T-helper 22 cell (primary cell): ENCODE results near the gene SMIM11.
"Not testable (repeated sequence)": the region's sequence is repeated elsewhere in the genome, so short reads cannot be mapped to it uniquely, and the experiment has no call there.

Experiments used
- DNase-seq: peaks from one replicate; pipeline ENCODE4 v3.0.0-alpha.2; 2020; ENCODE audit warnings: low read depth

The SMIM11 gene, protein sequence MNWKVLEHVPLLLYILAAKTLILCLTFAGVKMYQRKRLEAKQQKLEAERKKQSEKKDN

DNA sequence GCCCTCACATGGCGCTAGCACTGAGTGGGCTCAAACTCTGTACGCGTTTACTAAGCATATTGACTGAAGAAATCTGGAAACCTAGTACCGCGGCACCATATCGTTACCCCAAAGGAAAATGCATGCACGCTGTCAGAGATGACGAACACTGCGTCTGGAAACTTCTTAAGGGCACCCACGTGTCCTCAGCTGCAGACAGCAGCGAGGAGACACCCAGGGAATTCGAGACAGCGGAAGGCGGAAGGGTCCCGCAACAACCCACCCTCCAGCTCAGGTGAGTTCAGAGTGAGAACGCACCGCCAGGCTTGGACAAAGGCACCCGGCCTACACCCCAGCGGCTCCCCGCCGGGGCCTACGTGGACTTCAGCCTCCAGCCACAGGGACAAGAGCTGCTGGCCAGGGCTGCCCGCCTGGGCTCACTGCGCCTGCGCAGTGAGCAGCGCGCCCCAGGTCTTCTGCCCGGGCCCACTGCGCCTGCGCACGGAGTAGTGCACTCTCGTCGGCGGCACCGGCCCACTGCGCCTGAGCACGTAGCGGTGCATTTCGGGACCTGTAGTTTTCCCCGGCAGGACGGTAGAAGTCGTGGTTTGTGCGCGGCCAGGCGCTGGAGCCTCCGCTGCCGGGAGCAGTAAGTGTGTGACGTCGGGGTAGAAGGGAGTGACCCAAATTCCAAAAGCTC, at the start of gene SMIM11:
TSS of gene SMIM11 (plus strand) at position 568 of the 679 bp plus-strand sequence. CDS start 3,998 bp downstream, outside the sequence.
- not testable (repeated sequence) for DNase-seq

DNA sequence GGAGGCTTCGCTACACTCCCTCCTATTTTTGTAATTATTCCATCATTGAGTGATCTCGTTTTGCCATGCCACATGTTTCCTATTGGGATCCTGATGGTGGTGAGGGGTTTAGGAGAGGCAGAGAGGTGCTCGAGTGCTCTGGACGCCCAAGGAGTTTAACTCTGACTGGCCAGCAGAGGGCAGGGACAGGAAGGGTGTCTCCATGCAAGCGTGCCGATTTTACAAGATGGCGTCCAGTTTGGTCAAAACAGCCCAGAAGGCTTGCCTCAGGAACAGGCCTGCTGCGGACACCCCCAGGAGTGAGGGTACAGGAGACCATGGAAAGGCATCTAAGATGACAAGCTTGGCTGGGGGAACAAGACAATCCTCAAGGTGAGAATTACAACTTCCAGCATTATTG, 45.3 kb upstream of the SMIM11 start:
- no peak for DNase-seq

DNA sequence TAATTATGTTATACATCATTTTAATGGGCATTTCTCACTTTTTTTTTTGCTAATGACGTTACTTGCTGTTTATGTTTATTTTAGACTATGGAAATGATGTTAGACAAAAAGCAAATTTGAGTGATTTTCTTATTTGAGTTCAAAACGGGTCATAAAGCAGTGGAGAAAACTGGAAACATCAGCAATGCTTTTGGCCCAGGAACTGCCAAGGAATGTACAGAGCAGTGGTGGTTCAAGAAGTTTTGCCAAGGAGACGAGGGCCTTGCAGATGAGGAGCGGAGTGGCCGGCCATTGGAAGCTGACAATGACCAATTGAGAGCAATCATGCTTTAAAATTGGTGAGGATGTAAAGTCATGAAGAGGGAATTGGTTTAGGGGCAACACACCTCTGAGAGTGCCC, 43.6 kb upstream of the SMIM11 start:
- DNase-seq: no peak

DNA sequence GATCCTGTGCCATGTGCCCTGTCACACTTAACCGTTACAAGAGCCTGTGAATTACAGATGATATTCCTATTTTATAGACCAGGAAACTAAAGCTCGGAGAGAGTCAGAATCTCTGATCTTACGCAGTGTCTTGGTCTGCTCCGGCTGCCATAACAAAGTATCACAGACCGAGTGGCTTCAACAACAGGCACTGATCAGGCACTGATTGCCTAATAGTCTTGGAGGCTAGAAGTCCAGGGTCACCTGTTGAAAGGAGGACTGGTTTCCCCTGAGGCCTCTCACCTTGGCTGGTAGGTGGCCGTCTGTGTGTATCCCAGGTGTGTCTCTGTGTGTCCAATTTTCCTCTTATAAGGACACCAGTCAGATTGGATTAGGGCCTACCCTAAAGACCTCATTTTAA, 43.0 kb upstream of the SMIM11 start:
- DNase-seq: no peak

DNA sequence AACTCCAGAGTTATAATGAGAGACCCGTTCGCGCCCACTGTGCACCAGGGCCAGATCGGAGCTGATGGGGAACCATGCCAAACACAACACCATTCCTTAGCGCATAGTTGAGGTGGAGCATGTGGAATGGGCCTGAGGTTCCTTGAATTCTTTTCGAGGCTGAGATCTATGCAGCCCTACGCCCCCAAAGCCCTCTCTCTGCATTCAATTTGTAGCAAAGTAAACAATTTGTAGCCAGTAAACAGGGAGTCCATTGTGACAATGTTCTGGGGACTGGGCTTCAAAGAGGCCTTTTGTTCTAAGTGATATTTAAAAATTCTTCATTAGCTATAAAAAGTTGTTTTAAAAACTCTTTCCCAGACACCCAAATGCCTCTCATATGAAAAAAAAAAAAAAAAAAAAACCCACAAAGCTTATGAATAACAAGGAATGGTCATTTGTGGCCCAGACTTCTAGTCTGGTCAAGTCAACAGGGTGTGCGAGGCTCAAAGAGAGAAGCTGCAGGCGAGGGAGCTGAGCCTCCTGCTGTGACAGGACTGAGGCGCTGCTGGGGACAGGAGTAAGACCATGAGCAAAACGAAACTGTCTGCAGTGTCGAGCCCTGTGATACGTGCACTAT, 42.1 kb upstream of the SMIM11 start:
- DNase-seq: no peak

DNA sequence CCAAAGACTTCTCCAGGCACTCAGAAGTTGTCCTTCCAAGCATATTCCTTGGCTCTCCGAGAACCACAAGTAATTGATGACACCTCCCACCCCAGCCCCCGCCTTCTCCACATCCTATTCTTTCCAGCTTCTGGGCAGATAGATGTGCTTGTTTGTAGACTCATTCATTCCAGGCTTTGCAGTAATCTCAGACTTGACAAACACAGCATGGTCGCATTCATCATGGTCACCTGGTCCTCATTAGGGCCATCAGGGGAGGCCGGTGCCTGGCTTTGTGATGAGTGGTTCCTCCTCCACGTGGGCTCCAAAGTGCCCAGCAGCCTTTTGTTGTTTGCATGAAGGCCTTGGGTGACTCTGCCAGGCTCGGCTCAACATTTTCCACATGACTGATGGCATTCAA, 40.0 kb upstream of the SMIM11 start:
- no peak for DNase-seq

DNA sequence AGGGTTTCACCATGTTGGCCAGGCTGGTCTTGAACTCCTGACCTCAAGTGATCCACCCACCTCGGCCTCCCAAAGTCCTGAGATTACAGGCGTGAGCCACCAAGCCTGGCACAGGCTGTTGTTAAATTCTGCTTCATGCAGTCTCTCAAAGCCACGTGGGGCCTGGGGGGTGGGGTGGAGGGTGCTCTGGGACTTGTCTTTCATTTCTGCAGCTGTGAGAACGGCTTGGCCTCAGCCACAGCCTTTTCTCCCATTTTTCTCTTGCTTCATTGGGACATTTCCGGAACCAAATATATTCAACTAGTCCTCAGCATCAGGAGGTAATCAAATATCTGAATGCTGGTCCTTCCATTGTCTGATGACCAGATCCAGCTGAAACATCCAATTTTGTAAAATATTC, 39.1 kb upstream of the SMIM11 start:
- no peak for DNase-seq

DNA sequence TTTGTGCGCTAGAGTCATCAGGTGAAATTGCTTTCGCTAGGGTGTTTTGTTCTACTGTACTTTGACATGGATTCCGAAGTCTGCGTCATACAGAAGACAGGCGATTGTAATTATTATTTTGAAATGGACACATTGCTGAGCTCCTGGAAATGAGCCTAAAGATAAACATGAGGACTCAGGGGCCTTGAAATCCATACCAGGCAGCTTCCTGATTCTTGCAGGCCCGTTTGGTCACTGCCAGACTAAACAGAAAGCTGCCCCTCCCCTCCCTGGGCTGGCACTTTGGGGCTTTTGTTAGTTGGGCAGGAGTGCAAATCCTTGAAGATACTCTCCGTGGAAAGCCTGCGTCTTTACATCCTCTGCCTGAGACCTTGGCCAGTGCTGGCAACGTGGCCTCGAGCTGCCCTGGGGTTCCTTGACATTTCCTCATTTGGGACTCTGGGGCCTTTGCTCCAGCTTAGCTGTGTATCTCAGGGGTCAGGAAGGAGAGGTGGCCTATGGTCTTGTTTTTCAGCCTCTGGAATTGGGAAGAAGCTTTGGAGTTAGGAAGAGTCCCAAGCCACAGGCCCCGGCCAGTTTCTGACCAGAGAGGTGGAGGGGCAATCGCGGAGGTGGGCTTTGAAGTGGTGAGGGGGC, 38.4 kb upstream of the SMIM11 start:
- DNase-seq: no peak

DNA sequence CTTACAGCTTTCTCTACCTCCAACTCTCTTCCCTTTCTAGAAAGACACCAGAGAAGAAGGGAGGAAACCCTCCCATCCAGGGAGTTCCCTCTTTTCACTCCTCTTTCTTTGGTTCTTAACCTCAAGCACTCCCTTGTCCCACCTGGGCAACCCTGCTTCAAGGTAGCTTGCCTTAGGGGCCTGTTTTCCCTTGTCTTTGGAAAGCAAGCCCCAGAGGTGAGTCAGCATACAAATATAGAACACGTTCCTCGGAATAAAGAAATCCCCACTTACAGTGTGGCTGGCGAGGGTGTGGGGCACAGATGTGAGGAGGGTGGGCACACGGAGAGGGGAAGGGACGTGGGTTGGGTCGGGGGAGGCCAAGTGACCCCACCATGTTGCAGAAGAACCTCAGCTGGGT, 37.6 kb upstream of the SMIM11 start:
- no peak for DNase-seq

DNA sequence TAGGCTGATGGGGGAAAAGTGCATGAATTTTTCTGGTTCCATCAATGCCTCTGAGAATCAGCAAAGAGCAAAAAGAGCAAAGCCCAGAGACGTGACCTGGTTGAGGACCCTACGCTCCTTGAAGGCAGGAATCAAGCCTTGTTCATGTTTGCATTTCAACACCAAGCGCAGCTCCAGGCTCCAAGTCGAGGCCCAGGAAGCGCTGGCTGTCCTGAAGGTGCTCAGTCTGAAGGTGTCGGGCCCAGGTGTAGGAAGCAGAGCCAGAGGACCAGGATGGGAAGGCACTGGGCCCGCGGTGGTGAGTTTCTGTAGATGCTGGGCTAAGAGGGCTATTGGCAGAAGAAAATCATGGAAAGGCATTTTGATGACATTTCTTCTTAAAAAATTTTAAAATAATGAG, 37.1 kb upstream of the SMIM11 start:
- DNase-seq: no peak

DNA sequence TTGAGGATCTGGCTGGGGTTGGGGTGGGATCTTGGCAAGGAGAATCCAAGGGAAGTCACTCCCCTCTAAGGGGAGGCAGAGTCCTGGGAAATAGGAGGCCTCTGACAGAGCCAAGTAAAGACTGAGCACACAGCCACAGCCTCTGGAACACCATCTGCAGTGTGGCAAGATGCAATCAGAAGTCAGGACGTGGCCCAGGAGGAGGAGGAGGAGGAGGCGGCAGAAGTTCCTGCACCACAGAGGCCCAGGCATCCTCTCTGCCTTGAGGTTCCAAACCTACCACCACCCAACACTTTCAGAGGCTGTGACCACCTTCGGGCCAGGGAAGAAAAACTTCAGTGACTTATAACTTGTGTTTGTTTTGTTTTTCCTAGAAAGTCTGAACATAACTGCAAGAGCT, 35.2 kb upstream of the SMIM11 start:
- no peak for DNase-seq

DNA sequence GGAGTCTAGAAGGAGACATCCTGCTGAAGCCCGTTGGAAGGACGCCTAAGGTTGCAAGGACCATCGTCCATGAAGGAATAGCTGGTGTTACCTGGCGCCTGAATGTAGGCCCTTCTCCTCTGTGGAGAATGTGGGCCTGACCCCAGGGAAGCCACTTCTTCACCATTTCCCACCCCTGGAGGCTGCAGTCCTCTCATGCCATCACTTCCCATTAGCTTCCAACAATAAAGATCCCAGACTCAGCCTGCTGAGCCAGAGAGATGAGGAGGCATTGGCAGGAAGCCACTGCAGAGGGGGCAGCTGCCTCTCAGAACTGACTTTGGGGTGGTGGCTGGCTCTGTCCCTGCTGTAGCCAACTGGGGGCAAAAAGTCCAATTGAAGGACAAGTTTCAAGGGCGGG, 32.8 kb upstream of the SMIM11 start:
- no peak for DNase-seq

DNA sequence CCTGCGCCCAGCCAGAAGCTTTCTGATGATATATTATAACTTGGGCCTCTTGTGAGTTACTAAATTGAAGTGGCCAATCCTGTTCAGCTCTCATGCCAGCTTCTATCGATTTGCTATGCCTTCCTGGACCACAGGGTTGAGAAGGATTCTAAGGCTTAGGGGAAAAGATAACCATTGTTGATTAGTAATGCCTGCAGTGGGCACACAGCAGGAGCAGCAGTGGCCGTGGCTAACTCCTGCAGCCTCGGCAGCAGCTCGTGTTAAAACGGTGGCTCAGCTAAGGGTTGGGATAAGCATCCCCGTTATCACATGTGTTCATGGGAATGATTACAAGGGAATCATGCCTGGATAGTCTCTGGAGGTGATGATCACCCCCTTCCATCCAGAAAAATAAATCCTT, 32.0 kb upstream of the SMIM11 start:
- DNase-seq: no peak

DNA sequence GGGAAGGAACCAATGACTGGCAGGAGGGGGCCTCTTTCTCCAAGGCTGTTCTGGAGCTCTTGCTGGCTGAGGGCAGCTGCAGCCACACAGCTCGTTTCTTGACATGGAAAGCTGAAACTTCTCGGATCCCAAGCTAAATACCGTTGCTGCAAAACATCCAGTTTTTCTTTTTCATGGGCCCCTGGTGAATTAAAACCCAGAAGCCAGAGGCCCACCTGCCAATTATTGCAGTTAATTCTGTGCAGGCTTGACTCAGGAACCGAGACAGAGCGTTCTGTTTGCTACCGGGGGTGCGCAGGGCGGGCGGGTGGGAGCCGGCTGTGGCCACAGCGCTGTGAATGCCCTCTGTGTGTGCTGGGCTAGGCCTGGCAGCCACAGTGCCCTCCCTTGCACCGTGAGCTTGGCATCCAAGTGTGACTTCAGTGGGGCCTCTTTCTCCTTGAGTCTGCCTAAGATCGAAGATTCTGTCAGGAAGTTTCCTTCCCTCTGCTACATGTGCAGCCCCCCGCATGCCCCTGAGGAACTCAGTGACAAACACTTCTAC, 31.4 kb upstream of the SMIM11 start:
- no peak for DNase-seq

DNA sequence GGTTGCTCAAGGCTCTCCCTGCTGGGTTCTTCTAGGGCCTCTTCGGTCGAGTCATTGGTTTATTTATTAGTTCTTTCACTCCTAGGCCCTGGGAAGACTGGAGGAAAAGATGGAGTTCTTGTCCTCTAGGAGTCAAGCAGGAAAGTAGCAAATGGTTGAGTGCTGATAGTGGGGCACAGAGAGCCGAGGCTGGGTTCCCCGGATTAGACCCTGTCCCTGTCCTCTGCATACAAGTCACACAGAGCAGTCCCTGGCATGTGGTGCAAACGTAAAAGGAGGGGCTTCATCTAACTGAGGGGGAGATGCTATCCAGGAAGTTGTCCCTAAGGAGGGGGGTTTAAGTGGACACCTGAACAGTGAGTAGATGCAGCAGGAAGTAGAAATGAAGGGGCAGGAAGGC, 30.7 kb upstream of the SMIM11 start:
- no peak for DNase-seq

DNA sequence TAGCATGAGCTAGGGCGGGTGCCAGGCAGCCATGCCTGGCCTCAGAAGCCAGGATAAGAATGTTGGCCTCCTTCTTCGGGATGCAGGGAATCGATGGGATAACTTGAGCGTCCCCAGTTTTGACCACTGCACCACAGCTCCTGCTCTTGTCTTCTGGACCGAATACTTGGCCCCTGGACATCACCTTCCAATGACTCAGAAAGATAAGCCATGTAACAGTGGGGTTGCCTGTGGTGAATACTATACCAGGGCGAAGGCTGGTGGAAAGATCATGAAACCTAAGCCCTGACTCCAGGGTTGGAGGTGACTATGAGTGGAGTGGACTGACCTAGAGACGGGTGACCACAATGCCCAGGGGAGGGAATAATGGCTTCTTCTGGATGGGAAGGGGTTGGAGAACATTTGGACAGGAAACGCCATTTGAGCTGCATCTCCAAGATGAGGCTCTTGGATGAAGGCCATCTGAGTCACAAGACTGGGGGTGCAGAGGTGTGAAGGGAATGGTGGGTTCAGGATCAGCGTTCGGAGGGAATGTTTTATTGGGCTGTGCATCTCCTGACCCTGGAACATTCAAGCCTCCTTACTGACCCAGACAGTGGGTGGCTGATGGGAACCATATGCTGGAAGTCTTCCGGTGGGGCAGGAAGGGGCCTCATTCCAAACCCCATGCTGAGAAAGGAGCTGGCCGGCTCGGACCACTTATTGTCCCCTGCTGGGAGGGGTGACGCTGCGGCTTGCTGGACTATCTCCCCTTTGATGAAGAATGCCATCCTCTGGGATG, 30.0 kb upstream of the SMIM11 start:
- DNase-seq: no peak

DNA sequence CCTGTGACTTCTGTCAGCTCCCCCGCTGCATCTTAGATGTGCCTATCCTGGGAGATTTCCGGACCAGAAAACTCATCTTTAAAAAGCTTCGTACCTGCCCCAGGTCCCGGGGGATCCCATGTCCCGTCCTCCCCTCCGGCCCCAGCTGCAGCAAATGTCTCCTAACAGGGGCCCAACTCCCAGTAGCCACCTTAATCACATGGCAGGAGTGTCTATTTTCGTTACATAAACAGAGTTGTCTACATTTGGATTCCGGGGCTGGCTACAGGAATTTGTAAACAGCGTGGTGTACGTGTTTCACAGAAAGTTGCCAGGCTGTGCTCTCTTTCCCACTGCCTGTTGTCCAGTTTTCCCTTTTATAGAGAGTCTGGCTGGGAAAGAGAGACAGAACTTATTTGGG, 29.4 kb upstream of the SMIM11 start:
- no peak for DNase-seq

DNA sequence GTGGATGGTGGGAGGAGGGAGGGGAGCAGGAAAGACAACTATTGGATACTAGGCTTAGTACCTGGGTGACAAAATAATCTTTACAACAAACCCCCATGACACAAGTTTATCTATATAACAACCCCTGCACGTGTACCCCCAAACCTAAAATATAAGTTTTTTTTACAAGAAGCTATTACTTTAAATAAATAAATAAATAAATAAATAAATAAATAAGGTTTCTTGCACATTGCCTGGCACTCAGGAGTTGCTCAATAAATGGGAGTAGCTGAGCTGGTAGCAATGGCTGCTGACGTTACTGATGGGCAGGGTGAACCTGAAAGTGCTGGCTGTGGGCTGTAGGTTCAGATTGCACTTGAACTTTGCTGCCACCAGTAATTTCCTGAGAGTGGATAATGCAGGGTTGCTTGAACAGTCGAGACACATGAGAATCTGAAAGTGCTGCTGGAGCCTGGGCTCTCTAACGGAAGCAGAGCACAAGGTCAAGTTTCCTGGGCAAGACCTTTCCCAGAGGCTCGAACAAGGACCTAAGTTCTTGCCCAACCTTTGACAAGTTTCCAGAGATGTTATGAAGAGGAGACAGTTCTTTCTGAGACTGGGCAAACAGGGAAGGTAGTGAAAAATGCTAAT, 26.3 kb upstream of the SMIM11 start:
- DNase-seq: no peak

DNA sequence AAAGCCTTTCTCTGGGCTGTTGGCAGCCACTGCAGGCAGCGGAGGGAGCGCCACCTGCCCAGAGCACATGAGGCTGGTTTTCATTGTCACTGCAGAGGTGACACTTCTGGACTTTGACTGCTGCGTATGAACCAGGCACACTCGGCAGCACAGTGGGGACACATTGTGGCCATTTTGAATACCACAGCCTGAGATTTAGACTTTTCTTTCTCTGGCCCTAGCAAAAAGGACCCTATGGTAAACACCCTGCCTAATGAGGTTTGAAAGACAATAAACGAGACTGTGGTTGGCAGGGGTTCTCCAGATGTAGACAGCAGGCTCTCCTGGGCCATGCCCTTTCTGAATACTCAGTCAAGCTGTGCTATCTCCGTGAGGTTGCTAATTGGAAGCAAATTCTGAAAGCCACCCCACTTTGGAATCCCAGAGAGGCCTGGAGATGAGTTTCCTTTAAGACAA, 23.5 kb upstream of the SMIM11 start:
- DNase-seq: no peak

DNA sequence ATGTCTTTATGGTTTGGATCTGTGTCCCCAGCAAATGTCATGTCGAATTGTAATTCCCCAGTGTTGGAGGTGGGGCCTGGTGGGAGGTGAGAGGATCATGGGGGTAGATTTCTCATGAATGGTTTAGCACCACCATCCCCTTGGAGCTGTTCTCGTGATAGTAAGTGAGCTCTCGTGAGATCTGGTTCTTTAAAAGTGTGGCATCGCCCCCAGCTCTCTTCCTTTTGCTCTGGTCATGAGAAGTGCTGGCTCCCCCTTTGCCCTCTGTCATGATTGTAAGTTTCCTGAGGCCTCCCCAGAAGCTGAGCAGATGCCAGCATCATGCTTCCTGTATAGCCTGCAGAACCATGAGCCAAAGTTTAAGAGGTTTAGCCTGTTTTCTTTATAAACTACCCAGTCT, 22.8 kb upstream of the SMIM11 start:
- DNase-seq: no peak

DNA sequence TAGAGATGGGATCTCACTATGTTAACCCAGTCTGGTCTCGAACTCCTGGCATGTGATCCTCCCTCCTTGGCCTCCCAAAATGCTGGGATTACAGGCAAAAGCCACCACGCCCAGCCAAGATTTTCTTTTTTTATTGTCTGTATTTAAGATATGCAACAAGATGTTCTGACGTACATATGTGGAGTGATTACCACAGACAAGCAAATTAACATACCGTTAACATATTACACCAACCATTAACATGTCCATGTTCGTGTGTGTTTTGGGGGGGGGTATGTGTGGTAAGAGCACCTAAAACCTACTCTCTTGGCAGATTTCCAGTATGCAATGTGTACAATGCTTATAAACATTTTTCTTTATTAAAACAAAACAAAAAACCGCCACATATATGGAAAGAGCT, 22.1 kb upstream of the SMIM11 start:
- no peak for DNase-seq

DNA sequence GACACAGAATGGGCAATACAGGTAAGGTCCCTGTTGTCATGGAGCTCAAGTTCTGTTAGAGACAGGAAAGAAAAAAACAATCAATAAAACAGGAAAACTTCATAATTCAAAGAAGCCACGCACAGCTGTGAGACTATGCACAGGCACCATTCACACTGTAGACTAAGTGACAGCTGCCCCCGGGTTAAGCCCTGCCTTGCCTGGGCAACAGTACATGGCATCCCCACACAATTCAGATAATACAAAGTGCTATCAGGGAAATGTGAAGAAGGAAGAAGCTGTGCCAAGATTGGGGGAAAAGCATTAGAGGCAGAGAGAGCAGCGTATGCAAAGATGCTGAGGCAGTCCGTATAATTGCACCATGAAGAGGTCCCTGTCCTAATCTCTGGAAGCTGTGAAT, 20.5 kb upstream of the SMIM11 start:
- DNase-seq: no peak
